Vagina (tissue), 2 donors: ENCODE results near the gene PLCB2.

ENCODE experiments used
- POLR2A ChIP-seq, 2 donors: fragments of 450-650 bp; IDR thresholded peaks; one replicate each; pipeline ENCODE4 v1.6.1; 2017; ENCODE audit warnings: antibody characterized with exemption in 2 of 2, mild to moderate bottlenecking in 2 of 2, moderate library complexity in 2 of 2
- POLR2AphosphoS5 ChIP-seq, 2 donors: sonication (generic); formaldehyde crosslinking; IDR thresholded peaks; one replicate each; pipeline ENCODE4 v1.9.0; 2017; ENCODE audit warnings: antibody characterized with exemption in 2 of 2, mild to moderate bottlenecking in 2 of 2, low read depth in 1 of 2; ENCODE audit not compliant: insufficient read depth in 1 of 2
- TF ChIP-seq, protein P1 (sequence below), 3 experiments: fragments of 450-650 bp in 2 of 3; fragments of 200-600 bp in 1 of 3; sonication (generic) in 1 of 3; IDR thresholded peaks; one replicate each; pipeline ENCODE4 v1.5.1; 2017 to 2019; ENCODE audit warnings: antibody characterized with exemption in 3 of 3, mild to moderate bottlenecking in 2 of 3, moderate library complexity in 2 of 3

DNA sequence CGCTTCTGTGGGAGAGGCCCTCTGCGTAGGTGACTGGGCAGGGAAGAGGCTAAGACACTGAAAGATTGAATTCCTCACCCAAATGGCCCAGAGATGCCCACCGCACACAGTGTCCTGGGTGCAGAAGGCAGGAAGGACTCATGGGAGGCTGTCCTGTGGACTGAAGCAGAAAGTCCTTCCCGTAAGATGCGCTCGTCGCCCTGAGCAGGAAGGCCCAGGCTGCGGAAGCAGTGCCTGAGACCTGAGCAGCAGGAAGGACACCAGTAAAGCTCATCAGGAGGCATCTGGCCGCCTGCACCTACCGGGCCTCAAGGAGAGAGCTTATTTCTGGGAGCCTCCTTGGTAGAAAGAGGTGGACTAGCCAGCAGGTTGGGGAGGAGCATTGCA lies 65.5 kb downstream of the PLCB2 start:
- TF ChIP-seq, protein P1, sequence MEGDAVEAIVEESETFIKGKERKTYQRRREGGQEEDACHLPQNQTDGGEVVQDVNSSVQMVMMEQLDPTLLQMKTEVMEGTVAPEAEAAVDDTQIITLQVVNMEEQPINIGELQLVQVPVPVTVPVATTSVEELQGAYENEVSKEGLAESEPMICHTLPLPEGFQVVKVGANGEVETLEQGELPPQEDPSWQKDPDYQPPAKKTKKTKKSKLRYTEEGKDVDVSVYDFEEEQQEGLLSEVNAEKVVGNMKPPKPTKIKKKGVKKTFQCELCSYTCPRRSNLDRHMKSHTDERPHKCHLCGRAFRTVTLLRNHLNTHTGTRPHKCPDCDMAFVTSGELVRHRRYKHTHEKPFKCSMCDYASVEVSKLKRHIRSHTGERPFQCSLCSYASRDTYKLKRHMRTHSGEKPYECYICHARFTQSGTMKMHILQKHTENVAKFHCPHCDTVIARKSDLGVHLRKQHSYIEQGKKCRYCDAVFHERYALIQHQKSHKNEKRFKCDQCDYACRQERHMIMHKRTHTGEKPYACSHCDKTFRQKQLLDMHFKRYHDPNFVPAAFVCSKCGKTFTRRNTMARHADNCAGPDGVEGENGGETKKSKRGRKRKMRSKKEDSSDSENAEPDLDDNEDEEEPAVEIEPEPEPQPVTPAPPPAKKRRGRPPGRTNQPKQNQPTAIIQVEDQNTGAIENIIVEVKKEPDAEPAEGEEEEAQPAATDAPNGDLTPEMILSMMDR (IDR thresholded peaks at IDR 0.05), result no peak
- TF ChIP-seq POLR2AphosphoS5 (IDR thresholded peaks at IDR 0.05; ENCODE audit: insufficient read depth in 1 of 2, low read depth in 1 of 2) (no peak), POLR2A (IDR thresholded peaks at IDR 0.05) (no peak)
